Choroid plexus epithelial cell (primary cell): ENCODE results near the gene IGSF8.
A peak's percentile ranks its signal among the peaks of the same experiment; 100 is the strongest.

ENCODE experiments used
- DNase-seq: peaks from one replicate; pipeline ENCODE4 v3.0.0-alpha.2; 2010; ENCODE audit warnings: low read depth
- H3K4me3 ChIP-seq: 2 replicates; pipeline ENCODE4 v1.5.1; 2011; ENCODE audit warnings: low read depth, mild to moderate bottlenecking, control low read depth, low read length, moderate library complexity
- CTCF ChIP-seq: conservative IDR thresholded peaks from 2 replicates; pipeline ENCODE4 v1.5.1; 2011; ENCODE audit warnings: low read depth, mild to moderate bottlenecking, control low read depth, inconsistent platforms, low read length, moderate library complexity

Gene IGSF8

GRCh38 chr1:160098852-160099561, 588 bp upstream of the IGSF8 start:
- DNase-seq, result peak; percentile 95
- no peak for TF ChIP-seq CTCF
- H3K4me3 ChIP-seq, result peak overlapping the region; percentile 56

GRCh38 chr1:160097151-160097910, 1.1 kb downstream of the IGSF8 start:
- TF ChIP-seq CTCF, result no peak
- no peak overlapping the region for H3K4me3 ChIP-seq
- DNase-seq, result no peak

- TF ChIP-seq CTCF, result no peak
- DNase-seq, result peak; percentile 36
- no peak overlapping the region for H3K4me3 ChIP-seq
These were observed 1.9 kb downstream of the IGSF8 start for GRCh38 chr1:160096274-160097116.

GRCh38 chr1:160095382-160096105, 2.9 kb downstream of the IGSF8 start:
- no peak for TF ChIP-seq CTCF
- H3K4me3 ChIP-seq, result no peak overlapping the region
- DNase-seq, result no peak

GRCh38 chr1:160094806-160095205, 3.6 kb downstream of the IGSF8 start:
- no peak overlapping the region for H3K4me3 ChIP-seq
- no peak for DNase-seq
- no peak for TF ChIP-seq CTCF

- no peak for DNase-seq
- TF ChIP-seq CTCF, result no peak
These were observed 4.2 kb downstream of the IGSF8 start for GRCh38 chr1:160094291-160094625.

More at GRCh38 chr1:160094291-160094625, 4.2 kb downstream of the IGSF8 start:
- no peak overlapping the region for H3K4me3 ChIP-seq
